ENCODE data around the gene CPNE9.

Gene CPNE9

GRCh38 chr3:9713142-9713541 lies 9.5 kb downstream of the CPNE9 start:
- Histone ChIP-seq H3K9me3 (replicated peaks; ENCODE audit: insufficient read depth, low read length) (no peaks in the 10 kb centered on the region), H3K27me3 (replicated peaks; ENCODE audit: insufficient read depth, low read length) (no peaks in the 10 kb centered on the region), H2AFZ (ENCODE audit: low read length) (no peak overlapping the region), H3K4me1 (ENCODE audit: low read length) (no peaks in the 10 kb centered on the region), H3K9me2 (replicated peaks; ENCODE audit: insufficient read depth, low read length) (no peaks in the 10 kb centered on the region), H4K20me1 (ENCODE audit: insufficient read depth, low read length) (no peaks in the 10 kb centered on the region), H3K4me3 (ENCODE audit: low read length) (no peak overlapping the region), H3K4me2 (ENCODE audit: low read depth, low read length) (no peak overlapping the region), H3F3A (ENCODE audit: insufficient read depth, low read length) (no peaks in the 10 kb centered on the region), H3K27ac (ENCODE audit: low read length) (no peak overlapping the region), H3K9ac (ENCODE audit: low read length) (no peak overlapping the region), H3K79me2 (ENCODE audit: low read length) (no peaks in the 10 kb centered on the region), H3K36me3 (replicated peaks; ENCODE audit: insufficient read depth, low read length) (no peaks in the 10 kb centered on the region)
- TF ChIP-seq CTCF (IDR thresholded peaks at IDR 0.05; ENCODE audit: low read length), result no peak
- TF ChIP-seq EZH2 (optimal IDR thresholded peaks at IDR 0.05; ENCODE audit: low read depth, low read length), result no peak
- no peak for TF ChIP-seq EZH2phosphoT487 (IDR thresholded peaks at IDR 0.05; ENCODE audit: low read length)
- no peak for DNase-seq

GRCh38 chr3:9715136-9715535 lies 11.5 kb downstream of the CPNE9 start:
- no peaks in the 10 kb centered on the region for H3K27me3 ChIP-seq (replicated peaks; ENCODE audit: insufficient read depth, low read length)
- no peaks in the 10 kb centered on the region for H4K20me1 ChIP-seq (ENCODE audit: insufficient read depth, low read length)
- H3K79me2 ChIP-seq (ENCODE audit: low read length), result no peaks in the 10 kb centered on the region
- no peak overlapping the region for H3K27ac ChIP-seq (ENCODE audit: low read length)
- H3K4me3 ChIP-seq (ENCODE audit: low read length), result no peak overlapping the region
- no peak overlapping the region for H3K4me2 ChIP-seq (ENCODE audit: low read depth, low read length)
- TF ChIP-seq EZH2 (optimal IDR thresholded peaks at IDR 0.05; ENCODE audit: low read depth, low read length) (no peak), CTCF (IDR thresholded peaks at IDR 0.05; ENCODE audit: low read length) (no peak)
- no peaks in the 10 kb centered on the region for H3K4me1 ChIP-seq (ENCODE audit: low read length)
- no peaks in the 10 kb centered on the region for H3K9me2 ChIP-seq (replicated peaks; ENCODE audit: insufficient read depth, low read length)
- no peak overlapping the region for H3K9ac ChIP-seq (ENCODE audit: low read length)
- DNase-seq, result no peak
- H3K9me3 ChIP-seq (replicated peaks; ENCODE audit: insufficient read depth, low read length), result no peaks in the 10 kb centered on the region
- H2AFZ ChIP-seq (ENCODE audit: low read length), result no peak overlapping the region
- no peaks in the 10 kb centered on the region for H3F3A ChIP-seq (ENCODE audit: insufficient read depth, low read length)
- no peaks in the 10 kb centered on the region for H3K36me3 ChIP-seq (replicated peaks; ENCODE audit: insufficient read depth, low read length)

GRCh38 chr3:9715764-9716437 lies 12.3 kb downstream of the CPNE9 start:
- no peak overlapping the region for H3K4me3 ChIP-seq (ENCODE audit: low read length)
- H3K36me3 ChIP-seq (replicated peaks; ENCODE audit: insufficient read depth, low read length), result no peaks in the 10 kb centered on the region
- no peak; the same call in 1 of the 2 replicates for TF ChIP-seq CTCF (IDR thresholded peaks at IDR 0.05; ENCODE audit: low read length)
- TF ChIP-seq EZH2phosphoT487 (IDR thresholded peaks at IDR 0.05; ENCODE audit: low read length), result no peak
- no peak for TF ChIP-seq EZH2 (optimal IDR thresholded peaks at IDR 0.05; ENCODE audit: low read depth, low read length)
- no peak overlapping the region for H3K4me2 ChIP-seq (ENCODE audit: low read depth, low read length)
- H3K9me2 ChIP-seq (replicated peaks; ENCODE audit: insufficient read depth, low read length), result no peaks in the 10 kb centered on the region
- H3F3A ChIP-seq (ENCODE audit: insufficient read depth, low read length), result no peaks in the 10 kb centered on the region
- no peak overlapping the region for H2AFZ ChIP-seq (ENCODE audit: low read length)
- DNase-seq, result no peak
- no peak overlapping the region for H3K27ac ChIP-seq (ENCODE audit: low read length)
- H3K4me1 ChIP-seq (ENCODE audit: low read length), result no peaks in the 10 kb centered on the region
- no peaks in the 10 kb centered on the region for H3K27me3 ChIP-seq (replicated peaks; ENCODE audit: insufficient read depth, low read length)
- H3K9ac ChIP-seq (ENCODE audit: low read length), result no peak overlapping the region
- H3K79me2 ChIP-seq (ENCODE audit: low read length), result no peaks in the 10 kb centered on the region
- no peaks in the 10 kb centered on the region for H3K9me3 ChIP-seq (replicated peaks; ENCODE audit: insufficient read depth, low read length)
- no peaks in the 10 kb centered on the region for H4K20me1 ChIP-seq (ENCODE audit: insufficient read depth, low read length)

Measured in MM.1S (cell line).